Retina (tissue), 1 donor: ENCODE data around the gene TMEM95.
"Not testable (repeated sequence)": the region's sequence is repeated elsewhere in the genome, so short reads cannot be mapped to it uniquely, and the experiment has no call there.

ENCODE experiments used
- DNase-seq: peaks from one replicate; pipeline ENCODE4 v3.0.0-alpha.2; 2016

The TMEM95 gene

GRCh38 chr17:7347630-7348477, 7.1 kb upstream of the TMEM95 start:
- DNase-seq: no peak

GRCh38 chr17:7348478-7349242, 6.3 kb upstream of the TMEM95 start:
- DNase-seq: peak; percentile 29

- DNase-seq: peak; percentile 93
Observed at GRCh38 chr17:7351665-7352502, 3.1 kb upstream of the TMEM95 start, which contains the start of gene KCTD11. Gene KCTD11 (plus strand): TSS chr17:7352162.

GRCh38 chr17:7352503-7352889, 2.5 kb upstream of the TMEM95 start:
- DNase-seq: no peak

- DNase-seq: no peak
Observed at GRCh38 chr17:7352910-7353635, 1.9 kb upstream of the TMEM95 start.

GRCh38 chr17:7354262-7354843, 603 bp upstream of the TMEM95 start:
- peak; percentile 36 for DNase-seq

GRCh38 chr17:7355573-7355972, 617 bp downstream of the TMEM95 start:
- DNase-seq: no peak

GRCh38 chr17:7356072-7356549, 1.2 kb downstream of the TMEM95 start:
- DNase-seq: peak; percentile 87

- DNase-seq: no peak
Observed at GRCh38 chr17:7356756-7357155, 1.8 kb downstream of the TMEM95 start.

- no peak for DNase-seq
Observed at GRCh38 chr17:7357381-7357780, 2.4 kb downstream of the TMEM95 start.

- DNase-seq: no peak
Observed at GRCh38 chr17:7361906-7362305, 7.0 kb downstream of the TMEM95 start.

- no peak for DNase-seq
Observed at GRCh38 chr17:7363311-7363710, 8.4 kb downstream of the TMEM95 start.

- not testable (repeated sequence) for DNase-seq
Observed at GRCh38 chr17:7365963-7366362, 11.0 kb downstream of the TMEM95 start.

- DNase-seq: no peak
Observed at GRCh38 chr17:7367083-7367482, 12.1 kb downstream of the TMEM95 start.

GRCh38 chr17:7367918-7368598, 13.1 kb downstream of the TMEM95 start:
- no peak for DNase-seq

- not testable (repeated sequence) for DNase-seq
Observed at GRCh38 chr17:7368599-7368994, 13.6 kb downstream of the TMEM95 start.

- no peak for DNase-seq
Observed at GRCh38 chr17:7369825-7370224, 14.9 kb downstream of the TMEM95 start.

GRCh38 chr17:7370853-7371252, 15.9 kb downstream of the TMEM95 start:
- DNase-seq: no peak

- DNase-seq: no peak
Observed at GRCh38 chr17:7374353-7374752, 19.4 kb downstream of the TMEM95 start.

- no peak for DNase-seq
Observed at GRCh38 chr17:7379134-7379533, 24.2 kb downstream of the TMEM95 start.

GRCh38 chr17:7380321-7380720, 25.4 kb downstream of the TMEM95 start:
- peak; percentile 34 for DNase-seq
